GM19467 (cell line): ENCODE data around the gene TMEM132C.

Experiments
- ATAC-seq: cut with Tn5 transposase; IDR thresholded peaks from one replicate; pipeline ENCODE4 v1.9.1; 2021; ENCODE audit warnings: mild to moderate bottlenecking, moderate library complexity; ENCODE audit not compliant: unreplicated experiment

TMEM132C gene

GRCh38 chr12:128745772-128746689, 479.1 kb downstream of the TMEM132C start:
- no peak for ATAC-seq

GRCh38 chr12:128747441-128747840, 480.5 kb downstream of the TMEM132C start:
- no peak for ATAC-seq

- no peak for ATAC-seq
These were observed 485.4 kb downstream of the TMEM132C start for GRCh38 chr12:128752386-128752785.

- no peak for ATAC-seq
These were observed 486.5 kb downstream of the TMEM132C start for GRCh38 chr12:128753438-128753837.

- ATAC-seq, result no peak
These were observed 487.3 kb downstream of the TMEM132C start for GRCh38 chr12:128754275-128754674.

GRCh38 chr12:128755566-128755965, 488.6 kb downstream of the TMEM132C start:
- no peak for ATAC-seq
